Dedifferentiated amniotic fluid mesenchymal stem cell (primary cell): ENCODE measurements around the gene ADAMTSL4.
A peak's percentile ranks its signal among the peaks of the same experiment; 100 is the strongest.

Experiments used
- DNase-seq: peaks from one replicate; pipeline ENCODE4 v3.0.0-alpha.2; 2016; ENCODE audit errors: extremely low spot score

The ADAMTSL4 gene

DNA sequence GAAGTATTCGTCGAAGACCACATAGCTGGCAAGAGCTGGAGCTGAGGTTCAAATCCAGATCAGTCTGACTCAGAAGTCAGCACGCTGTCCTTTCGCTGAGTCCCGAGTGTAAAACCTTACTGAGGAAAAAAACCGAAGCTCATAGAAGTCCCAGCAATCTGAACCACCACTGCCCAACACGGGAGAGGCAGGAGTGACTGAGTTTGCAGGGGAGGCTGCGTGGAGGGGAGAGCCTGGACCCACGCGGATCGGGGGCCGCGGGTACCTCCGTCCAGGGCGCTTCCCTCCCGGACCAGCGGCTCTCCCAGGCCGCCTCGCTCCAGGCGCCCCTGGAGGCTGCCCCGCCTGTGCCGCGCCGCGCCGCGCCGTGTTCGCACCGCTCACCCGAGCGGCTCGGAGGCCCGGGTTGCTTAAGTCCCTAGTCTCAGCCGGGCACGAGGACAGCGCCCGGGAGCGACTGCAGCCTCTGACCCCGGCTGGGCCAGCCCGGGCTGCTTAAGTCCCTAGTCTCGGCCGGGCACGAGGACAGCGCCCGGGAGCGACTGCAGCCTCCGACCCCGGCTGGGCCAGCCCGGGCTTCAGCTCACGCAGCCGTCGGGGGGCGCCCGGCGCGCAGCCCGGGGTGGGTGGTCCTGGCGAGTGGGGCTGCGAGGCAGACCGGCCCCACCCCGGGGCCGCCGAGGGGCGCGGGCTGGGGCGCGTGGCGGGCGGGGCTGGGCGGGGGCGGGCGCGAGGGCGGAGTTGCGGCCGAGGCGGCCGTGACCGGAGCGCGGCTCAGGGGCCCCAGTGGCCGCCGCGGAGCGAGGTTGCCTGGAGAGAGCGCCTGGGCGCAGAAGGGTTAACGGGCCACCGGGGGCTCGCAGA lies at the start of gene ADAMTSL4:
TSS of gene ADAMTSL4 (plus strand) at position 777 of the 864 bp plus-strand sequence. CDS start 2,881 bp downstream, outside the sequence.
- DNase-seq: peak; percentile 47

GRCh38 chr1:150505431-150505830 lies 43.8 kb upstream of the ADAMTSL4 start:
- DNase-seq: no peak

DNA sequence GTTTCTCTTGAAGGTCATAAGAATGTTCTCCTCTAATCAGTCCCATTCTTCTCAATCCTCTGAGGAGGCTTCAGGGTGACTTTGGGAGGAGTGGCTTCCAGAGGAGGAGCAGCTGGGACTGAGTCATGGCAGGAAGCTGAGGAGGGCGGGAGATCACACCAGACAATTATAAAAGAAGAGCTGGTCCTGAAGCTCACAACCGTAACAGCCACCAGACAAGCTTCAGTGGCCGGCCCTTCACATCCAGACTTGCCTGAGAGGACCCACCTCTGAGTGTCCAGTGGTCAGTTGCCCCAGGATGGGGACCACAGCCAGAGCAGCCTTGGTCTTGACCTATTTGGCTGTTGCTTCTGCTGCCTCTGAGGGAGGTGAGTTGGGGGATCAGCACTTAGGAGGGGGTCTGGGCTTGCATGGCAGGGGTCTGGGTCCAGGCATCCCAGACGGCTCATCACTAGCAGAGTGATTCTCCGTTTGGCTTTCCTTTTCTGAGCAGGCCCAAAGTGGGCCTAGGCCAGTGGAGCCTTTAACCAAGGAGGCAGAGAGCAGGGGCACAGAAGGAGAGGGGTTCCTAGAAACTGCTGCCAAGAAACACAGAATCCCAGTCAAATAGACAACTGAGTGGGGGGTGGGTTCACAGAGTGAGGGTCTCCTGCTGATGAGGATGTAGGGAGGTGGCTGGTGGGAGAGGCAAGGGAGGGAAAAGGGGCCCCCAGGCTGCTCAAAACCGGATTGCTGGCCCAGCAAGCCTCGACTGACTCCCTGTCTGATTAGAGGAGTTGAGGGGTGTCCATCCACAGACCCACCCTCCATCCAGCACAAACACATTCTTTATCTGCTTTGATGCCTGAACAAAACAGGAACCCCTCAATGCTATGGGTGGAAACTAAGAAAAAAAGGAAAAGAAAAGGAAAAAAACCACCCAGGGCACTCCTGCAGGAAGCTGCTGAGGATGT lies 41.0 kb upstream of the ADAMTSL4 start, which contains the start of gene ECM1:
TSS of gene ECM1 (plus strand) at position 198 of the 953 bp plus-strand sequence. CDS start at position 299, 101 bp downstream.
- peak; percentile 69 for DNase-seq

DNA sequence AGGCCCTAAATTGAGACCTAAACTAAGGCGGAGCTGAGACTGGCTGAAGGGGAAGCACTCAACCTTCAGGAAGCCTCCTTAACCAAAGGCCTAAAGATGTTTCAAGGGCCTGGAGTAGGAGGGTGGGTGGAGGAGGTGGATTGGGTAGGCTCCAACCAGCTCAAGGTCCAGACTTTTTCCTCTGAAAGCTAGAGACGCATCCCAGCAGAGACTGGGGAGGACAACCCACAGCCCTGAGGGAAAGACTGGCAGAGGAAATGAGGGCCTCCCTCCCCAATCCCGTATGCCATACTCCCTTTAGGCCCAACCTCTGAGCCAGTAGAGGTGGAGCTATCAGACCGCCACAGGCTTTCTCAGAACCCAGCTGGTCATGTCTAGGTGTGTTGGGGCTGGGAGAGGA lies 40.2 kb upstream of the ADAMTSL4 start:
- DNase-seq: no peak

DNA sequence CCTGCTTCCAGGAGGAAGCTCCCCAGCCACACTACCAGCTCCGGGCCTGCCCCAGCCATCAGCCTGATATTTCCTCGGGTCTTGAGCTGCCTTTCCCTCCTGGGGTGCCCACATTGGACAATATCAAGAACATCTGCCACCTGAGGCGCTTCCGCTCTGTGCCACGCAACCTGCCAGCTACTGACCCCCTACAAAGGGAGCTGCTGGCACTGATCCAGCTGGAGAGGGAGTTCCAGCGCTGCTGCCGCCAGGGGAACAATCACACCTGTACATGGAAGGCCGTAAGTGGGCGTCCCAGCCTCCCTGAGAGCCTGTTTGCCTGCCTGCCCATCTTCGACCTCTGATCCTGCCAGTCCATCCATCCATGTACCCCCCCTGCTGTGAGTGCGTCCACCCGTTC lies 37.7 kb upstream of the ADAMTSL4 start:
- peak; percentile 10 for DNase-seq

- peak; percentile 13 for DNase-seq
Observed at GRCh38 chr1:150511985-150512660, 37.1 kb upstream of the ADAMTSL4 start.

- peak; percentile 14 for DNase-seq
Observed at GRCh38 chr1:150512846-150513245, 36.4 kb upstream of the ADAMTSL4 start.

DNA sequence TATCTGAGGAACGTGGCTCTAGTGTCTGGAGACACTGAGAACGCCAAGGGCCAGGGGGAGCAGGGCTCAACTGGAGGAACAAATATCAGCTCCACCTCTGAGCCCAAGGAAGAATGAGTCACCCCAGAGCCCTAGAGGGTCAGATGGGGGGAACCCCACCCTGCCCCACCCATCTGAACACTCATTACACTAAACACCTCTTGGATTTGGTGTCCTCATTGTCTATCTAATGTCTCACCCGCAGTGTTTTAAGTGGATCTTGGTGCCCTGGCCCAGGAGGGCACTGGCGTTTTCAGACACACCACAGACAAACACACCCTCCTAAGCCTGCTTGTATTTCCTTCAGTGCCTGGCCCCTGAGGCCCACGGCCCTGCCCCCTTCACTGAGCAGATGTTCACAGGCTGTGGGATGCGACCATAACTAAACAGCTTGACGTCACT lies 35.8 kb upstream of the ADAMTSL4 start:
- peak; percentile 13 for DNase-seq

DNA sequence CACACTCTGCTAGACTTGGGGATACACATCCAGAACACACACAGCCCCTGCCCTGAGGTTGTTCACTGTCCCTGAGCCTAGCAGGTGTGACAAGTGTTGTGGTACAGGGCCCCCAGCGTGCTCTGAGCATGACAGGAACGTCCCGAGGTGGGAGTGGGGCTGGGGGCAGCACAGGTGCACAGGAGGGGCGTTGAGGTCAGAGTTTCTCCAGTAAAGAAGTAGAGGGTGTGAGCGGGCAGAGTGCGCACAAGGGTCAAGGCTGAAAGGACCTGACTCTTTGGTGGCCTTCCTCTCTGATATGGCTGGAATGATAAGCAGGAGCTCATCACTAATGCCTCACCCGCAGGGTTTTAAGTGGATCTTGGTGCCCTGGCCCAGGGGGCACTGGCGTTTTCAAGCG lies 34.9 kb upstream of the ADAMTSL4 start:
- peak; percentile 13 for DNase-seq

- no peak for DNase-seq
Observed at GRCh38 chr1:150514913-150515327, 34.3 kb upstream of the ADAMTSL4 start.

- peak; percentile 91 for DNase-seq
Observed at GRCh38 chr1:150515328-150516049, 33.7 kb upstream of the ADAMTSL4 start, which contains the start of gene FALEC. Gene FALEC (plus strand): TSS chr1:150515752.

DNA sequence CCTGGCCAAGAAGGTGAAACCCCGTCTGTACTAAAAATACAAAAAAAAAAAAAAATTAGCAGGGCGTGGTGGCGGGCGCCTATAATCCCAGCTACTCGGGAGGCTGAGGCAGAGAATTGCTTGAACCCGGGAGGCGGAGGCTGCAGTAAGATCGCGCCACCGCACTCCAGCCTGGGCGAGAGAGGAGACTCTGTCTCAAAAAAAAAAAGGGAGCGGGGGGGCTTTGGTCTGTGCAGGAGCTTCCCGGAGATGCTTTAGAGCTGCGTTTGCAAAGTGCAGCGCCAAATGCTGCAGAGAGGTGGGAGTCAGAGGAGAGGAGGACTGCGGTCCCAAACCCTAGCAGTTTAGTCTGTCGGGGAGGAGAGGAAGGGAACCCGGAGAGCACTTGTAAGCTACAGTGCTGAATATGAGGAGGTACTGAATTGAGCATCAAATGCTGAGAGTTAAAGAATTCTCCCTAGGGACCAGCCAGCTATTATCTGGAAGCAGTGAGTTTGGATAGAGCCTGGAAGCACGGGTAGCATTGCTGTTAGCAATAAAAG lies 33.1 kb upstream of the ADAMTSL4 start:
- DNase-seq: no peak

DNA sequence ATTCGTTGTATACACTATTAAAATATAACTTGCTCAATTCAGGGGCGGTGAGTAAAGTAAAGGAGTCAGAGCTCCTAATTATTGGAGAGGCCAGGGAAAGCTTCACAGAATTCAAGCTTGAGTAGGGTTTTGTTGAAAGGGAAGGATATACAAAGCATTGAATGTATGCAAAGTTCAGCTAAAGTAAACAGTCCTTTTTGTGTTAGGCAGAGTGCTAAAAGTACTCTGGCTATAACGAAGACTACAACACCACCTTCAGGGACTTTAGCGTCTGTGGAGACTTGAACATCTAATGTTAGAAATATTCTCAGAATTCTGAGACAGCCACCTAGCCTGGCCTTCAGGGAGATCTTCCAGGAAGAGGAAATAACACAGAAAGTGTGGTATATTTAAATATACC lies 32.6 kb upstream of the ADAMTSL4 start:
- DNase-seq: no peak

DNA sequence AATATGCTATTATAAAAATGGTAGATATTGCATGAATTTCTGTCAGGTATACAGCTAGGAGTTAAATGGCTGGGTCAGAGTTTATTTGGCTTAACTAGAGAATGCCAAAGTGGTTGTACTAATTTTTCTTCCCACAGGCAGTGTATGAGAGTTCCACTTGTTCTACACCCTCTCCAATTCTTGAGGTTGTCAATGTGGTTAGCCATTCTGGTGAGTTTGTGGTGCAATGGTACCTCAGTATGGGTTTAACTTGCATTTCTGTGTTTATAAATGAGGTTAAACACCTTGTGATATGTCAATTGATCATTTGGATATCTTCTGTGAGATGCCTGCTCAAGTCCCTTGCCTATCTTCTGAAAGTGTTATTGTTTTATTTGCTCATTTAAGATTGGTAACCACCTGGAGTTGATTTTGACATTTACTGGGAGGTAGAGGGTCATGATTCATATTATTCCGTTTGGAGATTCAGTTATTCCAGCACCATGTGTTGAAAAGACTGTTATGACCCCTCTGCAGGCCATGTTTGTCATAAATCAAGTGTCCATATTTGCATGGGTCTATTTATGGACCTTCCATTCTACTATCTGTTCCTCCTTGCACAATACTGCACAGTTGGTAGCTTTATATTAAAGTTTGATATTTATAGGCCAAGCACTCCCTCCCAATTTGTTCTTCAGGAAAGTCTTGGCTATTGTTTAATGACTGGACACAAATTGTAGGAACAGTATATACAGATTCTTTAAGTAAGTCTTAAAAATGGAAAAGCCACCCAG lies 27.8 kb upstream of the ADAMTSL4 start:
- no peak for DNase-seq

DNA sequence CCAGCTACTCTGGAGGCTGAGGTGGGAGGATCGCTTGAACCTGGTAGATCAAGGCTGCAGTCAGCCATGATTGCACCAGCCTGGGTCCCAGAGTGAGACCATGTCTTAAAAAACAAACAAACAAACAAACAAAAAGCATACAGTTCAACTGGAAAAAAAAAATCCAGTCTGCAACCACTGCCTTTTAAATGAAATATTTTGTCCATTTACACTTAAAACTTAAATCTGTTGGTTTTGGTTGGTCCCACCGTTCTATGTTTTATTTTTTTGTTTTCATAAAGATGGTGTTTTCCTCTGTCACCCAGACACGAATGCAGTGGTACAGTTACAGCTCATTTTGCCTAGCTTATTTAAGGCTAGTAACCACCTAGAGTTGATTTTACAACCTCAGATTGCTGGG lies 23.9 kb upstream of the ADAMTSL4 start:
- no peak for DNase-seq

GRCh38 chr1:150528196-150528595 lies 21.0 kb upstream of the ADAMTSL4 start:
- no peak for DNase-seq

DNA sequence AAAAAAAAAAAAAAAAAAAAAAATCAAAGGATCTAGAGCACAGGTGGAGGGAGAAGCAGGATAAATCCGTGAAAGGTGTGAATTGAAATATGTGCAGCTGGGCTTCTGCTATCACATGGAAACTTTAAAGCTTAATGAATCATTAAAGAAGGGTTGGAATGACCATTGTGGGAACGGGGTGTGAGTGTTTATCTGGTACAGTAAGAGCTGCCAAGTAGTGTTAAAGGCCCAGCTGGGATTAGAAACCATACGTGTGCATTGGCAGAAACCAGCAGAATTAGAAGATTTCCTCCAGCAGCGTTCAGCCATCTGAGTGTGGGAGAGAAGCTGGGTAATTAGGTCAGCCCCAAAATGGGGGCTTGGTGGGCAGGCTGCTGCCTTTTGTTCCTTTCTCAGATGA lies 20.2 kb upstream of the ADAMTSL4 start:
- no peak for DNase-seq

- no peak for DNase-seq
Observed at GRCh38 chr1:150530491-150531159, 18.6 kb upstream of the ADAMTSL4 start.

- no peak for DNase-seq
Observed at GRCh38 chr1:150532860-150533259, 16.3 kb upstream of the ADAMTSL4 start.
